PC-9 (cell line): Measurements from ENCODE around the gene CHMP2A.

Experiments
- EZH2 ChIP-seq: fragments of 200-600 bp; sonication (generic); IDR thresholded peaks from 2 replicates; pipeline ENCODE4 v1.8.0; 2017; ENCODE audit warnings: antibody characterized with exemption, low read depth
- TF ChIP-seq, protein P1 (sequence below): fragments of 200-600 bp; sonication (generic); conservative IDR thresholded peaks from 2 replicates; pipeline ENCODE4 v1.6.1; 2017; ENCODE audit warnings: mixed run types, antibody characterized with exemption, mild to moderate bottlenecking, moderate library complexity

DNA sequence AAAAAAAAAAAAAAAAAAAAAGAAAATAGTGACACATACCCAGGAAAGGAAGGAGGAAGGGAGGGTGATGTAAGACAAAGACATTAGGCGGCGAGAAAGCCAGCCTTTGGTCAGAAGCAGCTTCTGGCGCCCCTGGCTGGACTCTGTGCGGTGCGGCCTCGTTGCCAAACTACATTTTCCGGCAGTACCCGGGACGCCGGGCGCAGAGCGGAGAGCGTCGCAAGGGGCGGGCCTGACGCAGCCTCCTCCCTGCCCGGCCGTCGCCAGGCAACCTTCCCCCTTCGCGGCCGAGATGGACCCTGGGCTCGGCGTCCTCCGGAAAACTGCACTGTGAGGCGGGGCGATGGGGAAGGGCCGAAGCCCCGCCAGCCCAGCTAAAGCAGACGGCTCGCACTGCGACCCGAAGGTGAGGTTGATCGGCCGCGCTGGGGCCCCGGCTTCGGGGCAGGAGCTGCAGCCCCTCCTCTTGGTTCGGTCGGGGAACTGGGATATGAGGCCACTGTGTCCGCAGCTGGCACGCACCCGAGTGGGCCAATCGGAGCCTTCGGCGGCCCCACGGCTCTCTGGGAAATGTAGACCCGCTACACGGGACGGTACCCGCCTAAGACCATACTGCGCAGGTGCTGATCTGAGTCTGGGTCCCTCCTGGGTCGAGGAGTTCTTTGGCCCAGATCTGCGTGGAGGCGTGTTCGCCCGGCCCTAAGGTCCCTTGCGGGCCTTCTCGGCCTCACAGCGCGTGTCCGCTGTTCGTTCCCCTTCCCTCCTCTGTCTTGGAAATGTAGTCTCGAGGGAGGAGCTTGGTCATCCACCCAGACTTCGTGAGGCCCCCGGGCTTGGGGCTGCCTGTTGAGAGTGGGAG, 20.5 kb upstream of the CHMP2A start:
- TF ChIP-seq, protein P1, sequence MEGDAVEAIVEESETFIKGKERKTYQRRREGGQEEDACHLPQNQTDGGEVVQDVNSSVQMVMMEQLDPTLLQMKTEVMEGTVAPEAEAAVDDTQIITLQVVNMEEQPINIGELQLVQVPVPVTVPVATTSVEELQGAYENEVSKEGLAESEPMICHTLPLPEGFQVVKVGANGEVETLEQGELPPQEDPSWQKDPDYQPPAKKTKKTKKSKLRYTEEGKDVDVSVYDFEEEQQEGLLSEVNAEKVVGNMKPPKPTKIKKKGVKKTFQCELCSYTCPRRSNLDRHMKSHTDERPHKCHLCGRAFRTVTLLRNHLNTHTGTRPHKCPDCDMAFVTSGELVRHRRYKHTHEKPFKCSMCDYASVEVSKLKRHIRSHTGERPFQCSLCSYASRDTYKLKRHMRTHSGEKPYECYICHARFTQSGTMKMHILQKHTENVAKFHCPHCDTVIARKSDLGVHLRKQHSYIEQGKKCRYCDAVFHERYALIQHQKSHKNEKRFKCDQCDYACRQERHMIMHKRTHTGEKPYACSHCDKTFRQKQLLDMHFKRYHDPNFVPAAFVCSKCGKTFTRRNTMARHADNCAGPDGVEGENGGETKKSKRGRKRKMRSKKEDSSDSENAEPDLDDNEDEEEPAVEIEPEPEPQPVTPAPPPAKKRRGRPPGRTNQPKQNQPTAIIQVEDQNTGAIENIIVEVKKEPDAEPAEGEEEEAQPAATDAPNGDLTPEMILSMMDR, result no peak
- TF ChIP-seq EZH2, result no peak
